HEK293 (cell line): ENCODE measurements around the gene EPB41L2.

Source experiments
- CTCF ChIA-PET: fragments of 350-600 bp; formaldehyde crosslinking; extraction: SDS; loops from one replicate; lab custom pipeline; 2021; ENCODE audit warnings: antibody characterized with exemption; lab: Yijun Ruan, JAX
- POLR2A ChIA-PET: fragments of 300-600 bp; formaldehyde crosslinking; extraction: SDS; loops from one replicate; lab custom pipeline; 2020; ENCODE audit warnings: antibody characterized with exemption, inconsistent platforms; lab: Yijun Ruan, JAX
- H3K27ac ChIP-seq: fragments of 200-500 bp; sonication (Bioruptor generic); 2 replicates; pipeline ENCODE4 v1.5.1; 2014; ENCODE audit warnings: low read depth, low read length, control low read depth, inconsistent platforms; ENCODE audit errors: extremely low read depth
- H3K36me3 ChIP-seq, 2 experiments: fragments of 200-500 bp in 1 of 2; sonication (Bioruptor generic) in 1 of 2; 1 replicate in 1 of 2; 2 replicates in 1 of 2; pipeline ENCODE4 v1.5.1; 2014 to 2017; ENCODE audit warnings: inconsistent platforms in 2 of 2, low read length in 2 of 2; ENCODE audit not compliant: control insufficient read depth in 2 of 2, insufficient read depth in 1 of 2
- H3K4me1 ChIP-seq: fragments of 200-500 bp; sonication (Bioruptor generic); 2 replicates; pipeline ENCODE4 v1.5.1; 2014; ENCODE audit warnings: mild to moderate bottlenecking, low read length, inconsistent platforms; ENCODE audit not compliant: control insufficient read depth, insufficient read depth
- H3K4me3 ChIP-seq: 2 replicates; pipeline ENCODE4 v1.5.1; 2011; ENCODE audit warnings: low read depth, mild to moderate bottlenecking, control low read depth, low read length, moderate library complexity
- H3K9me3 ChIP-seq: fragments of 200-500 bp; sonication (Bioruptor generic); 2 replicates; pipeline ENCODE4 v1.5.1; 2014; ENCODE audit warnings: low read depth, low read length, inconsistent platforms; ENCODE audit not compliant: control insufficient read depth, insufficient read depth
- KLF7 ChIP-seq: fragments of 450-650 bp; formaldehyde crosslinking; IDR thresholded peaks from 2 replicates; pipeline ENCODE4 v1.5.1; 2016; ENCODE audit warnings: missing biosample characterization, missing genetic modification characterization, borderline replicate concordance
- OSR2 ChIP-seq: fragments of 450-650 bp; formaldehyde crosslinking; IDR thresholded peaks from 2 replicates; pipeline ENCODE4 v1.5.1; 2016; ENCODE audit warnings: missing biosample characterization, missing genetic modification characterization
- SCRT1 ChIP-seq: fragments of 450-650 bp; formaldehyde crosslinking; IDR thresholded peaks from 2 replicates; pipeline ENCODE4 v1.5.1; 2016; ENCODE audit warnings: missing biosample characterization, missing genetic modification characterization, borderline replicate concordance
- SCRT2 ChIP-seq: fragments of 450-650 bp; formaldehyde crosslinking; IDR thresholded peaks from 2 replicates; pipeline ENCODE4 v1.5.1; 2016; ENCODE audit warnings: missing biosample characterization, missing genetic modification characterization
- TCF7L2 ChIP-seq: IDR thresholded peaks from 2 replicates; pipeline ENCODE4 v1.6.1; 2011; ENCODE audit warnings: low read depth, mild to moderate bottlenecking, inconsistent platforms, low read length, moderate library complexity, borderline replicate concordance
- ZFP41 ChIP-seq: fragments of 450-650 bp; formaldehyde crosslinking; IDR thresholded peaks from 2 replicates; pipeline ENCODE4 v1.5.1; 2016; ENCODE audit warnings: missing biosample characterization, missing genetic modification characterization, borderline replicate concordance
- ZNF169 ChIP-seq: fragments of 450-650 bp; formaldehyde crosslinking; IDR thresholded peaks from 2 replicates; pipeline ENCODE4 v1.5.1; 2016; ENCODE audit warnings: missing biosample characterization, missing genetic modification characterization
- ZNF354C ChIP-seq: fragments of 450-650 bp; formaldehyde crosslinking; IDR thresholded peaks from 2 replicates; pipeline ENCODE4 v1.5.1; 2016; ENCODE audit warnings: missing biosample characterization, missing genetic modification characterization, low read depth, borderline replicate concordance
- ZNF366 ChIP-seq: fragments of 450-650 bp; formaldehyde crosslinking; conservative IDR thresholded peaks from 2 replicates; pipeline ENCODE4 v1.5.1; 2016; ENCODE audit warnings: missing biosample characterization, missing genetic modification characterization
- ZNF423 ChIP-seq: fragments of 450-650 bp; formaldehyde crosslinking; IDR thresholded peaks from 2 replicates; pipeline ENCODE4 v1.5.1; 2016; ENCODE audit warnings: missing biosample characterization, missing genetic modification characterization
- ZNF473 ChIP-seq: fragments of 450-650 bp; formaldehyde crosslinking; IDR thresholded peaks from 2 replicates; pipeline ENCODE4 v1.5.1; 2017; ENCODE audit warnings: missing biosample characterization, missing genetic modification characterization
- ZNF488 ChIP-seq: fragments of 450-650 bp; formaldehyde crosslinking; IDR thresholded peaks from 2 replicates; pipeline ENCODE4 v1.5.1; 2016; ENCODE audit warnings: missing biosample characterization, missing genetic modification characterization
- ZNF510 ChIP-seq: fragments of 450-650 bp; formaldehyde crosslinking; IDR thresholded peaks from 2 replicates; pipeline ENCODE4 v1.5.1; 2018; ENCODE audit warnings: mild to moderate bottlenecking, missing genetic modification characterization, missing biosample characterization; ENCODE audit not compliant: insufficient replicate concordance
- ZNF548 ChIP-seq: fragments of 450-650 bp; formaldehyde crosslinking; IDR thresholded peaks from 2 replicates; pipeline ENCODE4 v1.5.1; 2016; ENCODE audit warnings: missing biosample characterization, missing genetic modification characterization
- ZNF561 ChIP-seq: fragments of 450-650 bp; IDR thresholded peaks from 2 replicates; pipeline ENCODE4 v1.5.1; 2018; ENCODE audit warnings: missing biosample characterization, missing genetic modification characterization, borderline replicate concordance
- ZNF645 ChIP-seq: fragments of 450-650 bp; formaldehyde crosslinking; IDR thresholded peaks from 2 replicates; pipeline ENCODE4; 2016; ENCODE audit warnings: missing biosample characterization, missing genetic modification characterization
- ZNF747 ChIP-seq: fragments of 450-650 bp; formaldehyde crosslinking; IDR thresholded peaks from 2 replicates; pipeline ENCODE4 v1.5.1; 2016; ENCODE audit warnings: missing biosample characterization, missing genetic modification characterization
- TF ChIP-seq, protein P1 (sequence below): fragments of 450-650 bp; formaldehyde crosslinking; IDR thresholded peaks from 2 replicates; pipeline ENCODE4 v1.5.1; 2016; ENCODE audit warnings: missing biosample characterization, missing genetic modification characterization

EPB41L2 gene

GRCh38 chr6:130980310-130981032 is 82.6 kb downstream of the EPB41L2 start:
- Histone ChIP-seq H3K4me1 (peaks cover 20% of the 10 kb centered on the region), H3K4me3 (no peak overlapping the region), H3K36me3 (no peaks in the 10 kb centered on the region), H3K9me3 (no peaks in the 10 kb centered on the region), H3K27ac (no peak overlapping the region)
- ChIA-PET CTCF (interaction anchor here (0.6 to 1.6 kb wide), 2 partner anchors 9 to 110 kb away, joined by 3 read pairs; no protein-coding TSS in a partner anchor), POLR2A (no interaction called here)
- TF ChIP-seq ZNF645 (no peak), ZNF366 (0 out of 2 replicates have a peak, but pooled peaks have one; percentile 12)
- TF ChIP-seq, all 188 proteins: peak for 1

DNA sequence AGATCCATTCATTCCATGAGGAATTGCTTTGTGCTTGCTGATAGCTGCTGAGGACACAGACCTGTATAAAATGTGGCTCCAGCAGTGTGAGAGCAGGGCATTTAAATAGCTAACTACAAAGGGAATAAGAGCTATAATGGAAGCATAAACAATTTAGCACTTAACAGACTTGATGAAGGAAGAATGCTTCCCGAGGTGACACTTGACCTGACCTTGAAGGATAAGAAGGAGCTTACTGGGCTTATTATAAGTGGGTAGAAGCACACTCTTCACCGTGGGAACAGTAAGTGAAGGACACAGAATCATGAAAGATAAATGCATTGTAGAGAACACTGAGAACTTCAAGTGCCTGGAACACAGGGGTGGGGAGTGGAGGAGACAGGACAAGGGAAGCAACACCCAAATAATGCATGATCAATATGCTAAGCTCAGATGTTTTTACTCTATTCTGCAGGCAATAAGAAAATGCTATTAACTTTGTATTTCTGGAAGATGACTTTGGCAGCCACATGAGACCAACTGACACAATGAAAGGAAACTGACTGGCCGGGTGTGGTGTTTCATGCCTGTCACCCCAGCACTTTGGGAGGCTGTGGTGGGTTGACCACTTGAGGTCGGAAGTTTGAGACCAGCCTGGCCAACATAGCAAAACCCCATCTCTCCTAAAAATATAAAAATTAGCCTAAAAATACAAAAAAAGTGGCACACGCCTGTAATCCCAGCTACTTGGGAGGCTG is 84.2 kb downstream of the EPB41L2 start:
- H3K9me3 ChIP-seq, result no peaks in the 10 kb centered on the region
- H3K27ac ChIP-seq, result no peak overlapping the region
- H3K4me3 ChIP-seq, result no peak overlapping the region
- ChIA-PET POLR2A (no interaction called here), CTCF (no interaction called here)
- TF ChIP-seq ZNF488 (tag by site-specific recombination), result no peak
- TF ChIP-seq OSR2 (tag by site-specific recombination), result peak; percentile 75
- peak; percentile 72; the same call in 1 of the 2 replicates for TF ChIP-seq TCF7L2
- H3K4me1 ChIP-seq, result peaks cover 20% of the 10 kb centered on the region
- H3K36me3 ChIP-seq, result no peaks in the 10 kb centered on the region

GRCh38 chr6:130978180-130978579 is 84.9 kb downstream of the EPB41L2 start:
- Histone ChIP-seq H3K9me3 (no peaks in the 10 kb centered on the region), H3K27ac (no peak overlapping the region), H3K36me3 (no peaks in the 10 kb centered on the region), H3K4me3 (no peak overlapping the region), H3K4me1 (peaks cover 20% of the 10 kb centered on the region)
- TF ChIP-seq ZNF354C (no peak), SCRT1 (tag by site-specific recombination) (peak; percentile 53), SCRT2 (tag by site-specific recombination) (peak; percentile 87)
- CTCF ChIA-PET, result no interaction called here
- POLR2A ChIA-PET, result no interaction called here

DNA sequence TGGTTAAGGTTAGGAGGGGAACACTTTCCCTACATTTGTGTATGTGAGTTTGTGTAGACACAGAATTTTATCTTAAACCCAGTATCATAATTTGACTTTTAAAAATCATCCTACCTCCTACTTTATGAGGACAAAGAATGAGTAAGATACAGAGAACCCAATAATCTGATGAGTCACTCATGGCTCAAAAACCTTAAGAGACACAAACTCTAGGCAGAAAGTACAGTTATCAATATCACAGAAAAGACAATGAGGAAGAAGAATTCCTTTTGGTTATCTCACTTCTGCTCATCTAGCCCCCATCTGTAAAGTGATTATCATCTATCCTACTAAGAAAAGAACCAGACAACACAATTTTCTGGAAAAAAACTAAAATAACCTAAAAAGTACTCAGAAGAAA is 87.7 kb downstream of the EPB41L2 start:
- Histone ChIP-seq H3K4me3 (no peak overlapping the region), H3K9me3 (no peaks in the 10 kb centered on the region), H3K36me3 (no peaks in the 10 kb centered on the region), H3K4me1 (peaks cover 8% of the 10 kb centered on the region; the same call in 1 of the 2 replicates), H3K27ac (no peak overlapping the region)
- TF ChIP-seq ZNF561 (tag by site-specific recombination), result no peak
- TF ChIP-seq ZFP41 (tag by site-specific recombination), result no peak
- no peak for TF ChIP-seq KLF7 (tag by site-specific recombination)
- no peak for TF ChIP-seq ZNF473 (tag by site-specific recombination)
- TF ChIP-seq ZNF423 (tag by site-specific recombination), result no peak
- TF ChIP-seq ZNF747, result no peak
- no peak for TF ChIP-seq ZNF169 (tag by site-specific recombination)
- TF ChIP-seq, protein P1, sequence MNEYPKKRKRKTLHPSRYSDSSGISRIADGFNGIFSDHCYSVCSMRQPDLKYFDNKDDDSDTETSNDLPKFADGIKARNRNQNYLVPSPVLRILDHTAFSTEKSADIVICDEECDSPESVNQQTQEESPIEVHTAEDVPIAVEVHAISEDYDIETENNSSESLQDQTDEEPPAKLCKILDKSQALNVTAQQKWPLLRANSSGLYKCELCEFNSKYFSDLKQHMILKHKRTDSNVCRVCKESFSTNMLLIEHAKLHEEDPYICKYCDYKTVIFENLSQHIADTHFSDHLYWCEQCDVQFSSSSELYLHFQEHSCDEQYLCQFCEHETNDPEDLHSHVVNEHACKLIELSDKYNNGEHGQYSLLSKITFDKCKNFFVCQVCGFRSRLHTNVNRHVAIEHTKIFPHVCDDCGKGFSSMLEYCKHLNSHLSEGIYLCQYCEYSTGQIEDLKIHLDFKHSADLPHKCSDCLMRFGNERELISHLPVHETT (tag by site-specific recombination), result no peak
- no peak for TF ChIP-seq ZNF645
- no peak for TF ChIP-seq ZNF548
- TF ChIP-seq ZNF510 (tag by site-specific recombination), result no peak
- ChIA-PET POLR2A (no interaction called here), CTCF (no interaction called here)
